Karpas-422 (cell line): Measurements from ENCODE around the gene TRAPPC2L. TPM values are rescaled to one million over a fixed set of nuclear protein-coding genes. Genes with fewer than 3 reads are reported as not detected.

Source experiments
- DNase-seq: peaks from one replicate; pipeline ENCODE4 v3.0.0-alpha.2; 2015
- H2AFZ ChIP-seq: fragments of 200-600 bp; sonication (generic); 2 replicates; pipeline ENCODE4 v1.6.1; 2014; ENCODE audit warnings: antibody characterized with exemption, low read length, mixed read lengths
- H3K27ac ChIP-seq: fragments of 200-600 bp; sonication (generic); 2 replicates; pipeline ENCODE4 v1.5.1; 2014; ENCODE audit warnings: mild to moderate bottlenecking, low read length, moderate library complexity
- H3K27me3 ChIP-seq: fragments of 200-600 bp; sonication (generic); 2 replicates; pipeline ENCODE4 v1.6.1; 2014; ENCODE audit warnings: low read length, mixed read lengths
- H3K36me3 ChIP-seq: fragments of 200-600 bp; sonication (generic); 2 replicates; pipeline ENCODE4 v1.6.1; 2014; ENCODE audit warnings: low read length, mixed read lengths; ENCODE audit not compliant: insufficient read depth
- H3K4me1 ChIP-seq: fragments of 200-600 bp; sonication (generic); 2 replicates; pipeline ENCODE4 v1.6.1; 2014; ENCODE audit warnings: mild to moderate bottlenecking, low read length, mixed read lengths
- H3K4me2 ChIP-seq: fragments of 200-600 bp; sonication (generic); 2 replicates; pipeline ENCODE4 v1.6.1; 2014; ENCODE audit warnings: low read length, low read depth, mild to moderate bottlenecking; ENCODE audit not compliant: poor library complexity, severe bottlenecking
- H3K4me3 ChIP-seq: fragments of 200-600 bp; sonication (generic); 2 replicates; pipeline ENCODE4 v1.5.1; 2014; ENCODE audit warnings: mild to moderate bottlenecking, antibody characterized with exemption, low read length, mixed read lengths
- H3K79me2 ChIP-seq: fragments of 200-600 bp; sonication (generic); 2 replicates; pipeline ENCODE4 v1.6.1; 2014; ENCODE audit warnings: mild to moderate bottlenecking, low read length, mixed read lengths
- H3K9ac ChIP-seq: fragments of 200-600 bp; sonication (generic); 2 replicates; pipeline ENCODE4 v1.6.0; 2014; ENCODE audit warnings: low read length
- H3K9me2 ChIP-seq: fragments of 200-600 bp; sonication (generic), shearing (Covaris generic); replicated peaks from 2 replicates; pipeline ENCODE4 v1.6.0; 2014; ENCODE audit warnings: mild to moderate bottlenecking, low read length, moderate library complexity; ENCODE audit not compliant: insufficient read depth
- H3K9me3 ChIP-seq: fragments of 300-700, 200-600 bp; sonication (generic); 2 replicates; pipeline ENCODE4 v1.6.1; 2014; ENCODE audit warnings: low read length, mixed read lengths
- H4K20me1 ChIP-seq: fragments of 200-600 bp; sonication (generic); 2 replicates; pipeline ENCODE4 v1.6.1; 2014; ENCODE audit warnings: mild to moderate bottlenecking, antibody characterized with exemption, low read length, low read depth; ENCODE audit not compliant: insufficient read depth
- total RNA-seq: library from RNA; depleted of rRNA; stranded (reverse); fragments of >200 nt; shearing (Covaris generic); gene quantifications from 2 replicates; pipeline ENCODE4 v1.2.3, GENCODE V29; 2014; ENCODE audit warnings: low replicate concordance

The TRAPPC2L gene
- total RNA-seq, 1 experiment from 2014 or later, result 84.6 TPM

DNA sequence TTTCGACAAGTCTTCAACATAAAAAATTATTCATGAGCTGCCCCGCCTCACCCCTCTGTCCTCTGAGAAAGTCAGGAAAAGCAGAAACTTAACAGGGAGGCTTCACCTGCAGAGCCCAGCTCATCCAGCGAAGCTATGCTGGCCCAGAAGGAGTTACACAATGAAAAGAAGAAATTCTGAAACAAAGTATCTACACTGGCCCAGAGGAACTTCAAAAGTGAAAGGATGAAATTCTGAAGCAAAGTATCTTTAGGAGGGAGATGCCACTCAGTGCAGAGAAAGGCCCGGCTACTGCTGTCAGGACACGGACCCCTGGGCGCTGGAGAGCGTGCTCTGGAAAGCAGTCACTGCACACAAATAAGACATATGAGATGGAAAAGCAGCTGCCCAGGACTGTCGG is 1.8 kb upstream of the TRAPPC2L start:
- Histone ChIP-seq H3K36me3 (no peaks in the 10 kb centered on the region), H3K9ac (no peak overlapping the region)

DNA sequence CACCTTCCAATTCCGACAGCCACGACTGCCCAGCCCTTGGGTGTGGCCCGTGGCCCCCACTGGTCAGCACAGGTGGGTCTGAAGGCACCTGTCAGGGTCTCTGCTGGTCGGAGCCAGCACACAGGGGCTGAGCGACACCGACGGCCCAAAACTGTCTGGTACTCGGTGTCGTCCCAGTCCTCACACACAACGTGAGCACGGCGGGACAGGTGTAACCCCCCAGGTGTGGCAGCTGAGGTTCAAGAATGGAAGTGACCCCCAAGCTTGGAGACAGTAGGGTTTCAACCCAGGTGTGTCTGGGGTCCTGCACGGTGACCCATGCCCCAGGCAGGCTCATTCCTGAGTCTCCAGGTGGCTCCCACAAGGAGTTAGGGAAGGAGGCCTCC is 1.2 kb upstream of the TRAPPC2L start:
- Histone ChIP-seq H3K9ac (peak overlapping the region; percentile 70), H4K20me1 (peaks cover 5% of the 10 kb centered on the region; the same call in 1 of the 2 replicates), H3K4me2 (peak overlapping the region; percentile 97), H3K27ac (no peak overlapping the region), H3K9me2 (no peaks in the 10 kb centered on the region), H3K79me2 (peaks cover 29% of the 10 kb centered on the region), H3K27me3 (no peaks in the 10 kb centered on the region), H3K4me3 (peak overlapping the region; percentile 80), H2AFZ (no peak overlapping the region), H3K36me3 (no peaks in the 10 kb centered on the region), H3K9me3 (no peaks in the 10 kb centered on the region), H3K4me1 (peaks cover 22% of the 10 kb centered on the region)
- DNase-seq, result no peak

More for the DNA sequence above, 1.8 kb upstream of the TRAPPC2L start:
- H3K27ac ChIP-seq, result no peak overlapping the region
- H3K4me2 ChIP-seq, result peak overlapping the region; percentile 97
- H3K4me1 ChIP-seq, result peaks cover 22% of the 10 kb centered on the region
- no peaks in the 10 kb centered on the region for H3K9me2 ChIP-seq
- no peak for DNase-seq
- H3K27me3 ChIP-seq, result no peaks in the 10 kb centered on the region
- no peaks in the 10 kb centered on the region for H3K9me3 ChIP-seq
- H4K20me1 ChIP-seq, result peaks cover 5% of the 10 kb centered on the region; the same call in 1 of the 2 replicates
- no peak overlapping the region for H2AFZ ChIP-seq
- H3K79me2 ChIP-seq, result peaks cover 29% of the 10 kb centered on the region
- H3K4me3 ChIP-seq, result no peak overlapping the region

DNA sequence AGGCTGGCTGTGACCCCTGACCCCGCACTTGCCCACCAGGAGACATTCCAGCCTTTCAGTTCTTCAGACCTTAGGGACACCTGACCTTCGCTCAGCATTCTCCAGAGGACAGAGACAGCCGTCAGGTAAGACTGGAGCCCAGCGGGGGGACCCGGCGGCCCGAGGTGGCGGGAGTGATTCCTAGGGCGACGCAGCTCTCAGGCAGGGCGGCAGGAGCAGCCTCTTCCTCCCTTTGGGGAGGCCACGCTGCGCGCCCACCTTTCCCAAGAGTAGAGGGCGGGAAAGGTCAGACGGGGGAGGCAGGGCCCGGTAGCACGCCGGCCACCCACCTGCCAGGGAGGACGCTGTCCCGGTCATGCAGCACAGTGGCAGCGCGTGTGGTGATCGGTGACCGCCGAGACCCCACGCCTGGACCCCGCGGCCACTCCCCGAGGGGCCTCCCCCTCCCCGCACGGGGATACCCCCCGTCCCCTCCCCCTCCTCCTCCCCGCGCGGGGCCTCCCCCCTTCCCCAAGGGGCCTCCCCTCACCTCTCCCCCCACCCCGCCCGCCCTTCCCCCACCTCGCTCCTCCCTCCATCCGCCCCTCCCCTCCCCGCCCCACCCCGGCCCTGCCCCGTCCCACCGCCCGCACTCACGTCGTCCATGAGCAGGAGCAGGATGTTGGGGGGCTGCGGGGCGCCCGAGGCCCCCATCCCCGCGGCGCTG is 652 bp upstream of the TRAPPC2L start:
- Histone ChIP-seq H3K4me2 (peak overlapping the region; percentile 97), H3K9me3 (no peaks in the 10 kb centered on the region), H3K27ac (no peak overlapping the region), H3K36me3 (no peaks in the 10 kb centered on the region), H3K9me2 (no peaks in the 10 kb centered on the region), H2AFZ (no peak overlapping the region), H3K79me2 (peaks cover 29% of the 10 kb centered on the region), H3K9ac (peak overlapping the region; percentile 73), H4K20me1 (peaks cover 5% of the 10 kb centered on the region; the same call in 1 of the 2 replicates), H3K4me1 (peaks cover 22% of the 10 kb centered on the region), H3K4me3 (peak overlapping the region; percentile 97), H3K27me3 (no peaks in the 10 kb centered on the region)
- no peak for DNase-seq

DNA sequence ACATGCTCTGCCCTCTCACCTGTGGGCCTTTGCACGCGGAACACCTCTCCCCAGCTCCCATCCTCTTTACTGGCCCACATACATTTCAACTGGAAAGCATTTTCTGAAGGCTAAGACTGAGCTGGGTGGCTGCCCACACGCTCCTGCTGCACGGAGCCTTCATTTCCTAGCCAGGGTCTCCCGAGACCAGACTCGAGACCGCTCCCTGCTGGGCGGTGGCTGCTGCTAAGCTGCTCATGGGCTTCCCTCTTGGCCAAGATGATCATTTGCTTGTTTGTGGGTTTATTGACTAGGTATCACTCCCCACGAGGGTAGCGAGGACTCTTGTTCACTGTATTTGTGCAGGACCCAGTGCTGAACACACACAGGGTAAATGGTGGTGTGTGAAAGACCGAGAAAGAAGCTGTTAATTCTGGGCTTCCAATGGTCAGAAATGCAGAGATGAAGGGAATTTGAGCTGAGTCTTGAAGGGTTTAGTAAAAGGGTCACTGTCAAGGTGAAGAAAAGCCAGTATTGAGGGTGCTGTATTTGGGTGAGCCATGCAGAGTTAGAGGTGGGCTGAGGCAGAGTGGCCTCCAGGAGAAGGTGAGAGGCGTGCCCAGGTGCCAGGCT is 907 bp downstream of the TRAPPC2L start:
- Histone ChIP-seq H2AFZ (peak overlapping the region; percentile 74; the same call in 1 of the 2 replicates), H3K9me2 (no peaks in the 10 kb centered on the region), H3K27me3 (no peaks in the 10 kb centered on the region), H3K79me2 (peaks cover 29% of the 10 kb centered on the region), H3K9me3 (no peaks in the 10 kb centered on the region), H4K20me1 (peaks cover 5% of the 10 kb centered on the region; the same call in 1 of the 2 replicates), H3K36me3 (no peaks in the 10 kb centered on the region), H3K27ac (no peak overlapping the region), H3K4me1 (peaks cover 22% of the 10 kb centered on the region), H3K9ac (peak overlapping the region; percentile 83), H3K4me2 (peak overlapping the region; percentile 85), H3K4me3 (peak overlapping the region; percentile 97)
- DNase-seq, result peak; percentile 91

DNA sequence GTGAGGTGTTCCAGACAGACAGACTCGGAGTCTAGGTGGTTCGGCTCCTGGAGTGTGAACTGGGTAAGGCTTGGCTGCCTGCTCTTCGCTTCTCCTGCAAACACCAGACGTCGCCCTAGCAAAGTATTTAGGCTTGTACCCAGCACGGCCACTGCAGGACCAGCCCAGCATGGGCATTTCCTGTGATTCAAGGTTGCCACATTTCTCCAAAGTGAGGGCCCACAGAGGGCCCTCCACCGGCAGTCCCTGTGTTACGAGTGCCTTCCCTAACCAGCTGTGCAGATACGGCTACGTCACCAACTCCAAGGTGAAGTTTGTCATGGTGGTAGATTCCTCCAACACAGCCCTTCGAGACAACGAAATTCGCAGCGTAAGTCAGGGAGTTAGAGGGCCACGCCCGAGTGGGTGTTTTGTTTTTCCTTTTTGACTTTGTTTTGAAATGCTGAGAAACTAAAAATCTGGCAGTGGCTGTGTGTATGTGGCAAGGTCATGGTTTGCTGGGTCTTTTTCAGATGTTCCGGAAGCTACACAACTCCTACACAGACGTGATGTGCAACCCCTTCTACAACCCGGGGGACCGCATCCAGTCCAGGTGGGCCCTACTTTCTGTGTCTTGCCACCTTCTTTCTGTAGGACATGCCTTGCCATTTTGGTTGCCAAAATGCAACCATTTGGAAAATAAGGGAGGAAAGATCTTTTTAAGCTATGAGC is 2.6 kb downstream of the TRAPPC2L start:
- Histone ChIP-seq H3K36me3 (no peaks in the 10 kb centered on the region), H3K9me3 (no peaks in the 10 kb centered on the region), H3K79me2 (peaks cover 29% of the 10 kb centered on the region), H4K20me1 (peaks cover 5% of the 10 kb centered on the region; the same call in 1 of the 2 replicates), H3K9ac (no peak overlapping the region), H3K9me2 (no peaks in the 10 kb centered on the region), H3K4me1 (peaks cover 22% of the 10 kb centered on the region), H3K27me3 (no peaks in the 10 kb centered on the region), H3K27ac (no peak overlapping the region), H2AFZ (no peak overlapping the region), H3K4me3 (no peak overlapping the region), H3K4me2 (no peak overlapping the region)
- DNase-seq, result no peak

DNA sequence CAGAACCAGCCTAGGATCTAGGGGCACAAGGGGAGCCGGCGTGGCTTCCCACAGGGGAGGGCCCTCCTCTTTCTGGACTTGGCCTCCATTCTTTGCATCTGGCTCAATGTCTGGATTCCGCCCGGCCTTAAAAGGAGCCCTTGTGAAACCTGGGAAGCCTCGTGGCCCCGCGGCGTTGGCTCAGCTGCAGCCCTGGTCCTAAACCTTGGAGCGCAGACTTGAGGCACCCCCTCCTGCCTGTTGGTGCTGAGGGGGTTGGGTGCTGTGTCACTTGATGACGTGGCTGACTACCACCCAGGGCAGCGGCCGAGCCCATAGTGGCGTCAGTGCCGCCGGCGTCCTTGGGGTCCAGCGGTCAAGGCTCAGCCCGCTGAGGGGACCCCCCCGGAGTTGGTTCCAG is 4.4 kb downstream of the TRAPPC2L start:
- Histone ChIP-seq H3K9me3 (no peaks in the 10 kb centered on the region), H3K27me3 (no peaks in the 10 kb centered on the region)

DNA sequence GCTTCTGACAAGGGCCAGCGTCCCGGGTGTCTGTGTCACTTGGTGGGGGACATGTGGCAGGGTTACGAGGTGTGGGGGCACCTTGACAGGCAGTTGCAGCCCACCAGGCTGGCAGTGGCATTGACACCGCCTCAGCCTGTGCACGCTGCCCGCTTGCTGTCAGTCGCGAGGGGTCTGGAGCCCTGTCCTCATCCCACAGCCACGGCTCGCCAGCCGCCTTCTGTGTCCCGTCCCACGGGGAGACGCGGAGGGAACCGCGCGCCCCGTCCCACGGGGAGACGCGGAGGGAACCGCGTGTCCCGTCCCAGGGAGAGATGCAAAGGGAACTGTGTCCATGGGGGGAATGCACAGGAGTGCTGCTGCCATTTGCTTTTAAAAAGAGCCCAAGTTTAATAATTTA is 6.0 kb downstream of the TRAPPC2L start:
- Histone ChIP-seq H3K79me2 (peaks cover 8% of the 10 kb centered on the region), H3K36me3 (no peaks in the 10 kb centered on the region), H3K9me2 (no peaks in the 10 kb centered on the region), H2AFZ (no peak overlapping the region), H3K27me3 (no peaks in the 10 kb centered on the region), H3K27ac (no peak overlapping the region), H3K4me1 (peaks cover 5% of the 10 kb centered on the region), H3K4me3 (no peak overlapping the region), H3K4me2 (no peak overlapping the region), H3K9ac (no peak overlapping the region), H3K9me3 (no peaks in the 10 kb centered on the region), H4K20me1 (no peaks in the 10 kb centered on the region)
- DNase-seq, result no peak

More for the DNA sequence above, 4.4 kb downstream of the TRAPPC2L start:
- H3K4me1 ChIP-seq, result peaks cover 8% of the 10 kb centered on the region
- H3K79me2 ChIP-seq, result peaks cover 17% of the 10 kb centered on the region
- H4K20me1 ChIP-seq, result no peaks in the 10 kb centered on the region
- no peaks in the 10 kb centered on the region for H3K36me3 ChIP-seq
- no peak overlapping the region for H2AFZ ChIP-seq
- no peak overlapping the region for H3K4me2 ChIP-seq
- no peak overlapping the region for H3K9ac ChIP-seq
- no peak overlapping the region for H3K4me3 ChIP-seq
- no peaks in the 10 kb centered on the region for H3K9me2 ChIP-seq
- H3K27ac ChIP-seq, result no peak overlapping the region
- DNase-seq, result no peak

DNA sequence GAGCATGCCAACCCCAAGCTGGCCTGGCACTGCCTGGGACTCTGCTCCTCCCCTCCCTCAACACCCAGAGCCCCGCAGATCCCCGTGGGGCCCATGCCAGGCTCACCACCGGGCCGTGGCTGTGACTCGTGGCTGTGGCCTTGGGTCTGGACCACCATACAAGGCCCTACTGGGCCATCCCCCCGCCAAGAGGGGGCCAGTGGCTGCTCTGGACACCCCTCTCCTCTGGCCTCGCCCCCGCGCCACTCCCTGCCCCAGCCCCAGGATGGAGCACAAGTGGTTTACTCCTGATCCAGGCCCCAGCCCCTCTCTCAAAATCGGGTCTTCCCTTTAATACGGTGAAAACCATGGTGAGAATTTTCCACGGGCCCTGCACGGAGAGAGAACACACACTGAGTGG is 6.5 kb downstream of the TRAPPC2L start:
- H3K9me3 ChIP-seq, result no peaks in the 10 kb centered on the region
- no peaks in the 10 kb centered on the region for H3K36me3 ChIP-seq
- H2AFZ ChIP-seq, result no peak overlapping the region
- H3K27ac ChIP-seq, result no peak overlapping the region
- H3K4me1 ChIP-seq, result peaks cover under 1% of the 10 kb centered on the region; the same call in 1 of the 2 replicates
- H3K9me2 ChIP-seq, result no peaks in the 10 kb centered on the region
- no peak for DNase-seq
- no peaks in the 10 kb centered on the region for H4K20me1 ChIP-seq
- no peak overlapping the region for H3K9ac ChIP-seq
- peaks cover 3% of the 10 kb centered on the region for H3K79me2 ChIP-seq
- H3K4me3 ChIP-seq, result no peak overlapping the region
- H3K4me2 ChIP-seq, result no peak overlapping the region
- H3K27me3 ChIP-seq, result no peaks in the 10 kb centered on the region
